Measurements from ENCODE around the gene REXO4. TPM values are rescaled to one million over a fixed set of nuclear protein-coding genes. Genes with fewer than 3 reads are reported as not detected.

REXO4 gene
- total RNA-seq, 2 donors from 2014 or later = 30.2 to 36.5 TPM

DNA sequence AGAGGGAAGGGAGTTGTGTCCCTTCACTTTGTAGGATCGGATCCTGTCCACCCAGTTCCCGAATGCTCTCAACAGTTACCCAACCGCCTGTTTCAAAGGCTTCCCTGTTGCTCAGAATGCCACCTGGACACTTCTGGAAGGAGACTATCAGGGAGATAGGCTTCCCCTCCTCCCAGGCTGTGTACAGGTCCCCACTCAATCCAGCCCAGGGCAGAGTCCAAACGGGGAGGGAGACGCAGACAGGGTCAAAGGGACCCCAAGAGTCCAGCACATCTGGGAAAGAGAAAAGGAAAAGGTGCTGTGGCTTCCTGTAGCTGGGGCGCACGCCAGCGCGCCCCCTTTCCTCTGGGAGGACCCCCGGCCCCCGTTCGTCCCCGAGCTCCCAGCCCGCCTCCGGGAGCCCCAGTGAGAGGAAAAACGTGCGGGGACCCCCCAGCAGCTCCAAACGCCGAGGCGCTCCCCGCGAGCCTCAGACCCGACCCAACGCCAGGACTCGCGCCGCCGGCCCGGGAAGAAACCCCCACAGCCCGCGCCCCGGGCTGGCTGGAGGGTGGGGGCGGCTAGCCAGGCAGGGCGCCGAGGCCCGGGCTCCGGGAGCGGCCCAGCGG, 42.6 kb downstream of the REXO4 start:
- Mint-ChIP-seq H3K36me3 (ENCODE audit: low read depth) (peaks cover 15% of the 10 kb centered on the region), H3K27ac (peak overlapping the region; percentile 97), H3K4me1 (peaks cover 30% of the 10 kb centered on the region), H3K4me3 (peak overlapping the region; percentile 94), H3K9me3 (peaks cover 9% of the 10 kb centered on the region), H3K27me3 (ENCODE audit: insufficient read depth) (peaks cover 11% of the 10 kb centered on the region)
- Histone ChIP-seq H3K27ac (ENCODE audit: low read depth, low read length) (peak overlapping the region; percentile 86), H3K9me3 (ENCODE audit: control insufficient read depth, low read length) (no peaks in the 10 kb centered on the region), H3K27me3 (ENCODE audit: control insufficient read depth, insufficient read depth, low read length, poor library complexity, severe bottlenecking) (no peaks in the 10 kb centered on the region), H3K4me3 (ENCODE audit: low read length) (peak overlapping the region; percentile 91), H3K36me3 (ENCODE audit: control insufficient read depth, insufficient read depth, low read length) (peaks cover 32% of the 10 kb centered on the region), H3K9ac (ENCODE audit: extremely low read depth, low read length, poor library complexity, severe bottlenecking) (peak overlapping the region; percentile 97), H3K4me1 (ENCODE audit: control insufficient read depth, insufficient read depth, low read length) (peaks cover 14% of the 10 kb centered on the region)
- 0% methylated on average over 5 to 39 of the region's 39 CpGs for WGBS, 2 experiments (ENCODE audit: insufficient coverage in 1 of 2, insufficient read length in 1 of 2)
- peak; percentile 63 for DNase-seq
- TF ChIP-seq, protein P1, sequence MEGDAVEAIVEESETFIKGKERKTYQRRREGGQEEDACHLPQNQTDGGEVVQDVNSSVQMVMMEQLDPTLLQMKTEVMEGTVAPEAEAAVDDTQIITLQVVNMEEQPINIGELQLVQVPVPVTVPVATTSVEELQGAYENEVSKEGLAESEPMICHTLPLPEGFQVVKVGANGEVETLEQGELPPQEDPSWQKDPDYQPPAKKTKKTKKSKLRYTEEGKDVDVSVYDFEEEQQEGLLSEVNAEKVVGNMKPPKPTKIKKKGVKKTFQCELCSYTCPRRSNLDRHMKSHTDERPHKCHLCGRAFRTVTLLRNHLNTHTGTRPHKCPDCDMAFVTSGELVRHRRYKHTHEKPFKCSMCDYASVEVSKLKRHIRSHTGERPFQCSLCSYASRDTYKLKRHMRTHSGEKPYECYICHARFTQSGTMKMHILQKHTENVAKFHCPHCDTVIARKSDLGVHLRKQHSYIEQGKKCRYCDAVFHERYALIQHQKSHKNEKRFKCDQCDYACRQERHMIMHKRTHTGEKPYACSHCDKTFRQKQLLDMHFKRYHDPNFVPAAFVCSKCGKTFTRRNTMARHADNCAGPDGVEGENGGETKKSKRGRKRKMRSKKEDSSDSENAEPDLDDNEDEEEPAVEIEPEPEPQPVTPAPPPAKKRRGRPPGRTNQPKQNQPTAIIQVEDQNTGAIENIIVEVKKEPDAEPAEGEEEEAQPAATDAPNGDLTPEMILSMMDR (conservative IDR thresholded peaks at IDR 0.05) = no peak

DNA sequence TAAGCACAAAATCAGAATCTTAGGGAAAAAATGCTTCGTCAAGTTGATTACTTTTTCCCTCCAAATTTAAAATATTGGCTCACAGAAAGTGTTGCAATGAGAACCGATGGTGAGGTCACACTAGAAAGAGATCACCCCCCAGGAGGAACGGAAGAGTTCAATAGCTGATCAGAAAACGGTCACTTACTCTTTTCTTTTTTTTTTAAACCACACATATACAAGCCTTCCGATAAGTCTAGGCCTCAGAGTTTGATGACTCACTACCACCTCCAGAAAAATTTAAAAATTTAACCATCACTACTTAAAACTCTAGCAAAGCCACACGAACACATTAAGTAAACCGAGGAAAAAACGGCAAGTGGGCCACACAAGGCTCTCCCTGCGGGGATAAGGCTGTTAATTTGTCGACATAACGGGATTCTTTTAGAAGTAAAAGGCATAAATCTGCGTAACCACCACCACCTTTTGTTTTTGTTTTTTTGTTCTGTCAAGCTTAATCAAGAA, 43.1 kb downstream of the REXO4 start:
- H3K4me1 ChIP-seq (ENCODE audit: control insufficient read depth, insufficient read depth, low read length) = peaks cover 18% of the 10 kb centered on the region
- H3K4me3 ChIP-seq (ENCODE audit: low read length) = peak overlapping the region; percentile 91
- no peak for DNase-seq
- H3K36me3 ChIP-seq (ENCODE audit: control insufficient read depth, insufficient read depth, low read length) = peaks cover 37% of the 10 kb centered on the region
- peaks cover 11% of the 10 kb centered on the region for H3K27me3 Mint-ChIP-seq (ENCODE audit: insufficient read depth)
- H3K4me3 Mint-ChIP-seq = peak overlapping the region; percentile 94
- H3K9ac ChIP-seq (ENCODE audit: extremely low read depth, low read length, poor library complexity, severe bottlenecking) = peak overlapping the region; percentile 97
- TF ChIP-seq, protein P1 (conservative IDR thresholded peaks at IDR 0.05) = no peak
- no peak overlapping the region for H3K27ac ChIP-seq (ENCODE audit: low read depth, low read length)
- peaks cover 36% of the 10 kb centered on the region for H3K4me1 Mint-ChIP-seq
- peaks cover 18% of the 10 kb centered on the region for H3K36me3 Mint-ChIP-seq (ENCODE audit: low read depth)
- H3K9me3 Mint-ChIP-seq = peaks cover 9% of the 10 kb centered on the region
- no peaks in the 10 kb centered on the region for H3K9me3 ChIP-seq (ENCODE audit: control insufficient read depth, low read length)
- 43 to 48% methylated on average over 7 to 12 of the region's 12 CpGs for WGBS, 2 experiments (ENCODE audit: insufficient coverage in 1 of 2, insufficient read length in 1 of 2)
- no peaks in the 10 kb centered on the region for H3K27me3 ChIP-seq (ENCODE audit: control insufficient read depth, insufficient read depth, low read length, poor library complexity, severe bottlenecking)
- H3K27ac Mint-ChIP-seq = peak overlapping the region; percentile 97

DNA sequence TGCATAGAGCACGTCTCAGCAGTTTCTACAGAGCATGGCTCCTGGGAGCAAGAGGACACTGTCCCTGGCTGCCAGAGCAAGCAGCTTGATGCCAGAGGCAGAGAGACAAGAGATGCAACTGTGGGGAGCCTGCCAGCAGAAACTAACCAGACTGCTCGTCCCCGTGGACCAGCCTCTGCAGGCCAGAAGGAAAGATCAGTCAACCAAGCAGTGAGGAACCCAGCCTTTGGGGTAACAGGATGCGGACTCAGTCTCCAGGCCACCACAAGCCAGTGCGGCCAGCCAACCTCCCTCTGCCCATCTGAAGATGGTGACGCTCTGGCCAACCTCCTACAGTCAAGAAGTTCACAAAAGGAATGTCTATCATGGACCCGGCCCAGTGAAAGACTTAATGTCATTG, 45.7 kb downstream of the REXO4 start:
- H3K27ac Mint-ChIP-seq = peak overlapping the region; percentile 57
- peaks cover 3% of the 10 kb centered on the region for H3K27me3 Mint-ChIP-seq (ENCODE audit: insufficient read depth)
- WGBS, 2 experiments (ENCODE audit: insufficient coverage in 1 of 2, insufficient read length in 1 of 2) = 95 to 100% methylated on average over 7 of the region's 7 CpGs

More for the DNA sequence above, 45.7 kb downstream of the REXO4 start:
- Histone ChIP-seq H3K9ac (ENCODE audit: extremely low read depth, low read length, poor library complexity, severe bottlenecking) (no peak overlapping the region), H3K36me3 (ENCODE audit: control insufficient read depth, insufficient read depth, low read length) (peaks cover 57% of the 10 kb centered on the region), H3K4me3 (ENCODE audit: low read length) (no peak overlapping the region), H3K27me3 (ENCODE audit: control insufficient read depth, insufficient read depth, low read length, poor library complexity, severe bottlenecking) (no peaks in the 10 kb centered on the region), H3K9me3 (ENCODE audit: control insufficient read depth, low read length) (no peaks in the 10 kb centered on the region), H3K4me1 (ENCODE audit: control insufficient read depth, insufficient read depth, low read length) (peaks cover 18% of the 10 kb centered on the region), H3K27ac (ENCODE audit: low read depth, low read length) (no peak overlapping the region)
- peaks cover 33% of the 10 kb centered on the region for H3K36me3 Mint-ChIP-seq (ENCODE audit: low read depth)
- peaks cover 43% of the 10 kb centered on the region for H3K4me1 Mint-ChIP-seq
- H3K4me3 Mint-ChIP-seq = no peak overlapping the region
- H3K9me3 Mint-ChIP-seq = peaks cover 4% of the 10 kb centered on the region
- no peak for DNase-seq
- TF ChIP-seq, protein P1 (conservative IDR thresholded peaks at IDR 0.05) = no peak
